ENCODE measurements around the gene GPR107.
A peak's percentile ranks its signal among the peaks of the same experiment; 100 is the strongest.

GPR107 gene

DNA sequence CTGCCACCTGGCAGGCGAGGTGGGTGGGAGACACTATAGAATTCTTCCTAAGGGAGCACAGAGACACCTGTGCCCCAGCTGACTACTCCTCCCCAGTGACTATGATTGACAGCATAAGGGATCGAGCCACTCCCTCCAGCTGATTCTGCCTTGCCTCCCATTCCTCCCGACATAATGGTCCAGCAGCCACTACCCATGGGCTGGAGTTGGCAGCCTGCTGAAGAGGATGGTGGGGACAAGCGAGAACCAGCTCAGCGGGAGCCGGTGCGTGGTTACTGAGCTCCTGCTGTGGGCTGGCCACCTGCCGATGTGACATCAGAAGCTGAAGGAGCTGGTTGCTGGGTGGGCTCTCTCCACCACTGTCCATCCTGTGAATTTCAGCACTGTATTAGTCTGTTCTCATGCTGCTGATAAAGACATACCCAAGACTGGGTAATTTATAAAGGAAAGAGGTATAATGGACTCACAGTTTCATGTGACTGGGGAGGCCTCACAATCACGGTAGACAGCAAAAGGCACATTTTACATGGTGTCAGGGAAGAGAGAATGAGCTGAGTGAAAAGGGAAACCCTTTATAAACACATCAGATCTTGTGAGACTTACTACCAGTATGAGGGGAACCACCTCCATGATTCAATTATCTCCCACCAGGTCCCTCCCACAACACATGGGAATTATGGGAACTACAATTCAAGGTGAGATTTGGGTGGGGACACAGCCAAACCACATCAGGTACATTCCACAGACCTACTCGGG, 106.4 kb downstream of the GPR107 start:
- no peak for DNase-seq (ENCODE audit: low spot score)

DNA sequence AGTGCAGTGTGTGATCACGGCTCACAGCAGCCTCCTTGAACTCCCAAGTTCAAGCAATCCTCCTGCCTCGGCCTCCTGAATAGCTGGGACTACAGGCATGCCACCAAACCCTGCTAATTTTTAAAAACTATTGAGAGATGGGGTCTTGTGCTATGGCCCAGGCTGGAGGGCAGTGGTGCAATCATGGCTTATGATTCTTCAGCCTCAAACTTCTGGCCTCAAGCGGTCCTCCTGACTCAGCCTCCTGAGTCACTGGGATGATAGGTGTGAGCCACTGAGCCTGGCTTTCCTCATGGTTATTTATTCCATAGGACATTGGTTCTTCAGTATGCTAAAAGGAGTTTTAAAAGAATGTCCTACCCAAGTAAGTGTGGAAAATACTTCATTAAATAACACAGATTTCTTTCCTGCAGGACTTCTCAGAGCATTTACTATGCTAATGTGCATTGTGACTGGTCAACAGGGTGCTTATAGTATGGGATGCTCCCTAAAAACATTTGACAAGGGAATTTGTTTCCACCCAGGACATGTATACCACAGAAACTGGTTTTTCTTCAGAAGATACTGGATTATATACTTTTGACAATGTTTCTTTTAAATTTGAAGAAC, 107.3 kb downstream of the GPR107 start:
- no peak for DNase-seq (ENCODE audit: low spot score)

DNA sequence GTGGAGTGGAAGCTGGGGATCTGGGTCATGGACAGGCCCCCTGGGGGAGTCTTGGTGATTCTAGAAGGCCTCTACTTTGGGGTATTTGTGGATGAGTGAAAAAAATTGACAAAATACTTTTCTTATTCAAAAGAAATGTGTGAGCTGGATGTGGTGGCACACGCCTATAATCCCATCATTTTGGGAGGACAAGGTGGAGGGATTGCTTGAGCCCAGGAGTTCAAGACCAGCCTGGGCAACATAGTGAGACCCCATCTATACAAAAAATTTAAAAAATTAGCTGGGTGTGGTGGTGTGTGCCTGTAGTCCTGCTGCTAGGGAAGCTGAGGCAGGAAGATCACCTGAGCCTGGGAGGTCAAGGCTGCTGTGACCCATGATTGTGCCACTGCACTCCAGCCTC, 111.9 kb downstream of the GPR107 start:
- no peak for DNase-seq (ENCODE audit: low spot score)

DNA sequence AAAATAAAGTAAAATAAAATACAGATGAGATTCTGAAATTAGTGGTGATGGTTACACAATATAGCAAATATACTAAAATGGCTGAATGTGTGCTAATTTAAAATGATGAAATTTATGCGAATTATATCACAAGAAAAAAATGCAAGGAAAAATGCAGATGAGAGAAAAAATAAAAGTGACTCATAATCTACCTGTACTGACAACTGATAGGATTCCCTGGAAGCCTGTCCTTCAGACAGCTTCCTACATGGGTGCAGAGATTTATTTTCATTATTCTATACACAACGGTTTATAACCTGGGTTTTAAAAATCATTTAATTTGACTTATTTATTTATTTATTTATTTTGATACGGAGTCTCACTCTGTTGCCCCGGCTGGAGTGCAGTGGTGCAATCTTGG, 112.7 kb downstream of the GPR107 start:
- DNase-seq (ENCODE audit: low spot score), result no peak

DNA sequence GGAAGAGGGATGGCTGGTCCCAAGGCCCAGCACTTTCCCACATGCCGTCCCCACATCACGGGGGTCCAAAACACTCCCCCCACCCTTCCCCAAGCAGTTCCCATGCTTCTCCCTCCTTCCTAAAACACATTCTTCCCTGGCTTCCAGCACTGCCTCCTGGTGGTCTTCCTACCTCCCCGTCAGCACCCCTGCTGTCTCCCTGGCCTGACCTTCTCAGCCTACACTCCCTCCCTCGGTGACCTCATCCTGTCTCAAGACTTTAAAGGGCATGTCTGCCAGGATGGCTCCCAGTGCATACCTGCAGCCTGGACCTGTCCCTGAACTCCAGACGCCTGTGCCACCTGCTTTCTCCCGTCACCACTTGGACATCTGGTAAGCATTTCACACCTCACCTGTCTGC, 114.2 kb downstream of the GPR107 start:
- DNase-seq (ENCODE audit: low spot score), result no peak

DNA sequence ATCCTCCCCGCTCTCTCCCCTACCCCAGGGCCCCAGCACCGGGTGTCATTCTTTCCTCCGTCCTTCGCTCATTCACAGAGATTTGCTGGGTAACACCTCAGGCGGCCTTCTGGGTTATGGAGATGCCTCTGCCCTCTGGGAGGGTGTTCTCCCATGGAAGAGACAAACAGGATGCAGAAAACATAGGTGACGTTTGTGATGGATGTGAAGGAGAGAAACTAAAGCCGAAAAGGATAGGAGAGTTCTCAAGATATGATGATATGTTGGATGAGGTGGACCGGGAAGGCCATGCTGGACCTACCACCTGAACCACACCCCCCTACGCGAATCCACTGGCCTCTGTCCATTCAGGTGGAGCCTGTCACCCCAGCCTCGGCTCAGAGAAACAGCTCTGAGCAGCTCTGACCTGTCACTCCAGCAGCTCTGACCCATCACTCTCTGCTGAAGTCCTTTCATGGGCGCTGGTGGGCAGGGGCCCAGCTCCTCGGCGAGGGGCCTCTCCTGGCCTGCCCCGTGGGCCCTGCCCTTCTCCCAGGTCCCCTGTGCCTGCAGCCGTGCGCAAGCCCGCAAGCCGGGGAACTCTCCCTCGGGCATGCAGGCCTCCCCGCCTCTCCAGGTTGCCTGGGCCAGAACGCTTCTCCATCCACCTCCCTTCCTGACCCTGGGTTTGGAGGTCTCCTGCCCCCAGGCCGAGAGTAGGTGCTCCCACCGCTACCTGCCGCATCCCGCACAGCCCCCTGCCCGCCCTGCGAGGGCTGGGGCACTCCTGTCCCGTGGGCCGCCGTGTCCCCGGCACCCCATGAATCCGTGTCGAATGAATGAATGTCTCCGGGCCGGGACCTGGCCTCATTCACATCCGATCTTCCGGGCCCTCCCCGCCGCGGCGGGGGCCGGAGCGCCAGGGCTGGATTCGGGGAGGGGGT, 117.8 kb downstream of the GPR107 start:
- DNase-seq (ENCODE audit: low spot score), result no peak

DNA sequence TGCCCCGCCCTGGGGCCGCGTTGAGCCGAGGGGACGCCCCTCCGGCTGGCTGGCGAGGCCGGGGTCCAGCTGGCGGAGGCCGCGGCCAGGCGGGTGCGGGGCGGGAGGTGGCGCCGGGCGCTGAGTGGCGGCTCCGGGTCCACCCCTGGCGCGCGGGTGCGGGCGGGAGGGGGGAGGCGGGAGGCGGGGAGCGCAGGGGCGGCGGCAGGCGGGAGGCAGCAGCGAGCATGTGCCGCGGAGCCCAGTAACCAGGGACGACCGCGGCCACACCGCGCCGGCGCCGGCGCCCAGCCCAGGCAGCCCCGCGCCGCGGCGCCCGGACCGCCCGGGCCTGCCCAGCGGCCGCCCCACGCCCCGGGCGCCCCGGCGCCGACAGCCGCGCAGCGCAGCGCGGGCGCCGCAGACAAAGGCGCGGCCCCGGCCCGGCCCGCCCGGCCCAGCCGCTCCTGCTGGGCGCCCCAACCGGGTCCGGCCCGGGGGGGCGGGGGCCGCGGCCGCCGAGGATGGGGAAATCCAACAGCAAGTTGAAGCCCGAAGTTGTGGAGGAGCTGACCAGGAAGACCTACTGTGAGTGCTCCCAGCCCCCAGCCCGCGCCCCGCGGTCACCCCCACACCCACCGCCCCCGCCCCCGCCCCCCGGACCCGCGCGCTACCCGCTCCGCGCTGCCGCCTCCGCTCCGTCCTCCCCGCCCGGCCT, 118.6 kb downstream of the GPR107 start, which contains the start of gene NCS1:
NCS1 (plus strand) TSS at position 244 of the 697 bp plus-strand sequence; CDS start at position 504, 260 bp downstream.
- DNase-seq (ENCODE audit: low spot score), result peak; percentile 26

DNA sequence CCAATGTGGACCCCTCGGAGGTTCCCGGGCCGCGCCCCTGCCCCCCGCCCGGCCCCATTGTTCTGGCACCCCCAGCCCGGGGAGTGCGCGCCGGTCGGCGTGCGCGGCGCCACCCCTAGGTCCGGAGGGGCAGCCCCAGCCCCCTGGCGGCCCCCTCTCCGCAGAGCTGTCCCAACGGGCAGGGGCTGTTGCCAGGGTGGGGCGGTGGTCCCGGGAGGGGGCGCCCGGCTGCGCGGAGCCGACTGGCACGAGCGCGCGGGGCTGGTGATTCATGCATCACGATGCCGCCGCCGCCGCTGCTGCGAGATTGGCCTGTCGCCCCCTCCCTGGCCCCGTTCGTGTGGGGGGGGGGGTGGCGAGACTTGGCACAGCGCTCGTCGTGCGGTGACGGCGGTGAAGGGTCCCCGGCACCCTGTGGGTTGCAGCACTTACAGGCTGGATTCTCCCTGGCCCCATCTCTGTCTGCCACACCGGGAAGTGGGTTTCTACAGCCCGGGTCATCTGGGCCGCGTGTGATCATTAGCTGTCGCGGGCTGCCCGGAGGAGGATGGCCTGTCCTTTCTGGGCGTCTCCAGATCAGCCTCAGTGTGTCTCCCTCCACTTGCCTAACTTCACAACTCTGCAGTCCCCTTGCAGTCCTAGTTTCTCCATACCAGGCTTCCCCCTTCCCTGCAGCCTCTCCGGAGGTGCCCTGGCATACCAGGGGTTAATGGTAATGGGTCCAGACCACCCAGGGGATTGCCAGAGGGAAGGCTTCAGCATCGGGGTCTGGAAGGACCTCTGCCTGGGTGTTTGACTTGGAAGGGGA, 119.4 kb downstream of the GPR107 start:
- DNase-seq (ENCODE audit: low spot score), result peak; percentile 37

DNA sequence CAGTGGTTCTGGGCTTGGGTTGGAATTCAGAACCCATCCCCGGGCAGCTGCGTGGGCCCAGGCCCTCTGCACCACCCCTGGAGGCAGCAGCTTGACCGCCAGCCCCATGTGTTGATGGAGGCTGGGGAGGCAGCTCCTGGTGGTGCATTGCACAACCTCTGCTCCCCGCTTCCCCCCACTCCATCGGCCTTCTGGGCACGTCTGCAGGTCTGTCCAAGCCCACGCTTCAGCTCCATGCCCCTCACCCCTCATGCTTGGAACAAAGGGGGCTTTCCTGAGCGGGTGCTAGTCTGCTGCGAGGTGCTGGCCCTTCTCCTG, 119.9 kb downstream of the GPR107 start:
- no peak for DNase-seq (ENCODE audit: low spot score)

DNA sequence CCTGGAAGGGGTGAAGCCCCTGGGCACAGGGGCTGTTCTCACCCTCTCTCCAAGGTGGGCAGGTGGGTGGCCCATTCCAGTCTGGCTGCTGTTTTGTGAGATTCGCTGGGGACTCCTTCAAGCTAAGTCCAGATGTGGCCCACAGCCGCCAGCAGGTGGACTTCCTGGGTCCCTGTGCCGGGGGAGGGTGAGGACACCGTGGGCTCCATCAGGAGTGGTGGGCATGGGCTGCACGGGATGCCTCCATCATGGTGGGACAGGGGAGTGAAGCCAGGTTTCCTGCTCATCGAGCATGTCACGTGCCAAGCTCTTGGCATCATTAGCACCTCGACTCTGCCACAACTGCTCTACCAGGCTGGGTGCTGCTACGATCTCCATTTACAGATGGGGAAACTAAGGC, 120.3 kb downstream of the GPR107 start:
- DNase-seq (ENCODE audit: low spot score), result no peak

DNA sequence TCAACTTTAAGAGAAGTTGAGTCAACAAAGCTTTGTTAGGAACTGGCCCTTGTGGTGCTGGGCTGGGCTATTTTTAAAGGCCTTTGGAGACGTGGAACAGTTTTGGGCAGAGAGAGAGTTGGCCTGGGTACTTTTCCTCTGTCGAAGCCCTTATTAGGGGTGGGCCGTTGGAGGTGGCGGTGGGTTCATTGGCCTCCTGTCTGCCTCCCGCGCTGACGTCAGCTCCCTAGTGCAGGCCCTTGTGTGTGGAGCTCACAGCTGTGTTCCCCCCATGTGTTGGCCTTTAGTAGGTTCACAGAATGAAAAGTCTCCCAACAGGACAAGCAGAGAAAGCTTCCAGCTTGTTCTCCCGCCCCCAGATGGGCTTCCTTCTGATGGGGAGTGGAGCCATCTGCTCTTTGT, 121.2 kb downstream of the GPR107 start:
- no peak for DNase-seq (ENCODE audit: low spot score)

DNA sequence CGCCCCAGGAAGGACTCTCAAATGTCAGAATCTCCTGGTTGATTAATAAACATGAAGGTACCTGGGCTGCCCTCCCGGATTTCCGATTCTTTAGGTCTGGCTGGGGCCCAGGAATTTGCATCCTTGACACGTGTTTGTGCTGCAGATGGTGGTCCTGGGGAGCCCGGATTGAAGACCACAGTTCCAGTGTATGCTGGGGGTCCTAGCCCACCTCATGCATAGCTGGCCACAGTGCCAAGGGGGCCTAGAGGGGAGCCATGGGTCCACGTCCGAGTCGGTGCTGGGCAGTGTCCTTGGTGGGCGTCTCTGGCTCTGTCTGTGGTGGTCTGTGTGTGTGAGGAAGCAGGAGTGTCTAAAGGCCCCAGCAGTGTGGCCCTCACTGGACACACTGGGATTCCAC, 121.6 kb downstream of the GPR107 start:
- no peak for DNase-seq (ENCODE audit: low spot score)

DNA sequence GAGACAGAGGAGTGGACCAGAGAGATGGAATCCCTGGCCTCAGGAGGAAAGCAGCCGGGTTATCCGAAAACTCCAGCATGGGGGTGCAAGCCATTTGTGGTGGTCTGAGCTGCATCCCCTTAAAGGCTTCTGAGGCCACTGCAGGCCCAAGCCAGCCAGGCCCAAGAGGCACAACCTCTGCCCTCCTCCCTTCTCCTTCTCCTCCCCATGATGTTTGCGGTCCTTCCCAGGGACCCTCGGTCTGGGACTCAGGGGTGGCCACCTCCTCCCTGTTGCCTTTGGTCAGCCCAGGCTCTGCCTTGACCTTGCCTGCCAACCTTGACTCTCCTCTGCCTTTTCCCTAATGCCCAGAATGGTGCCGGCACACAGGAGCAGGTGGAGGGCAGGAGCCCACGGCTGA, 123.1 kb downstream of the GPR107 start:
- DNase-seq (ENCODE audit: low spot score), result no peak

DNA sequence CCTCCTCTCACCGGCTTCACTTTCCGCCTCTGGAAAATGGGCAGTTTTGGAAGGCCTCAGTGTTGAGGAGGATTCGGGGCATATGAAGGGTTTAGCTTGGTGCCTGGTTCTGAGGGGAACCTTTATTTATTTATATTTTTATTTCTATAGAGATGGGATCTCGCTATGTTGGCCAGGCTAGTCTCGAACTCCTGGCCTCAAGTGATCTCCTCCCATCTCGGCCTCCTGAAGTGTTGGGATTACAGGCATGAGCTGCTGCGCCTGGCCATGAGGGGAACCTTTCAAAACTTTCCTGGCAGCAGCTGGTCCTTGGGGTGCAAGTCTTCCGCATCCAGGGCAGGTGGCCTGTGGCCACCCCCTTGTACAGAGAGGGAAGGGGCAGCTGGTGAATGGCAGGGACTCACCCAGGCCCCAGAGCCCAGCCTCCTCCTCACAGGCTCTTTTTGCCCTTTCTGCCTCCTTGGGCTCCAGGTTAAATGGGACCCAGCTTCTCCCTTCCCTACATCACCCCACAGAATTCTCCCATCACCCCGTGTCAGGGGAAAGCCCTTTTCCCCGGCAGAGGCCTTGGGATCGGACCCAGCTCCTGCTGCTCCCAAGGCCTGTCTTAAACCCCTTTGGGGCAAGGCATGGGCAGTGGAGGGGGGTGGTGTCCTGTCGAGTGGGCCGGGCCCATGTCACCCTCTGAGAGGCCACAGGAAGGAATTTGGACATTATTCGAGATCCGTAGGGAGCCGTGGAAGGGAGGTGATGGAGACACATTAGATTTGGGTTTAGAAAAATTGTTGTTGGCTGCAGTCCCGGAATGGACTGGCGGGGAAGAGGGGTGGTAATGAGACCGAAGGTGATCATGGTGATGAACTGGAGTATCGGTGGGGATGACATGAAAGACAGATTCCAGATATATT, 124.4 kb downstream of the GPR107 start:
- DNase-seq (ENCODE audit: low spot score), result no peak

DNA sequence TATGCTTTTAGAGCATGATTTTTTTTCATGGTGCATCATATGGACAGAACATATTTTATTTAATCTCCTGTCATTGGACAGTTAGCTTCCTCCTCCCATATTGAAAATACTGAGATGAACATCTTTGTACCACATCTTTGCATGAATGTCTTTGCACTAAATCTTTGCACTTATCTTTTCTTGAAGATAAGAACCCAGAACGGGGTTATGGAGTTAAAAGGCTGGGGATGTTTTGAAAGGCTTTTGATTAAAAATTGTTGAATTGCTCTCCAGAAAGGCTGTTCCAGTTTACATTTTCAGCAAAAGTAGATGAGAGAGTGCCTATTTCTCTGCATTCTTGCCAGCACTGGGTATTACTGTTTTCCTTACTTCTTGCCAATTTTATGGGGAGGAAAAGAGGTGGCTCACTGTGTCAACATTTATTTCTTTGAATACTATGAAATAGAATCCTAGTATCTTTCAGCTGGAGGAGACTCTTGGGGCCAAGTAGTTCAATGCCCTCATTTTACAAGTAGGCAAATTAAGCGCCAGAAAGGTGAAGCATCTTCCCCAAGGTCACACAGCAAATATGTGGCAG, 125.7 kb downstream of the GPR107 start:
- DNase-seq (ENCODE audit: low spot score), result no peak

DNA sequence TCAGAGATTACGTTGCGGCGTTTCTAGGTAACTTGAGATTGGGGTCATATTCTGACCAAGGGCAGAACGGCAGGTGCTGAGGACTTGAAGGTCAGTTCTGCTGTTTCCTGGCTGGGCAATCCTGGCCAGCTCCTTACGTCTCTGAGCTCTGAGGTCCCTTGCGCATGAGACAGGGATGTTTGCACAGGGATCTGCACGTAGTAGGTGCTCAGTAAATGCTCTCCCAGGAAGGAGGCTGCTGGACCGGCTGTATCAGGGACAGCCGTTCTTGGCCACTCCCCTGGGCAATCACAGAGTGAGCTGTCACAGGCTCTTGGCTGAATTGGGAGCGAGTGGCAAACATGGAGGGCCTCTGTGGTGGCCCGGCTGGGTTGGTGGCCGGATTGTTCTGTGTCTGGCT, 126.8 kb downstream of the GPR107 start:
- DNase-seq (ENCODE audit: low spot score), result no peak

DNA sequence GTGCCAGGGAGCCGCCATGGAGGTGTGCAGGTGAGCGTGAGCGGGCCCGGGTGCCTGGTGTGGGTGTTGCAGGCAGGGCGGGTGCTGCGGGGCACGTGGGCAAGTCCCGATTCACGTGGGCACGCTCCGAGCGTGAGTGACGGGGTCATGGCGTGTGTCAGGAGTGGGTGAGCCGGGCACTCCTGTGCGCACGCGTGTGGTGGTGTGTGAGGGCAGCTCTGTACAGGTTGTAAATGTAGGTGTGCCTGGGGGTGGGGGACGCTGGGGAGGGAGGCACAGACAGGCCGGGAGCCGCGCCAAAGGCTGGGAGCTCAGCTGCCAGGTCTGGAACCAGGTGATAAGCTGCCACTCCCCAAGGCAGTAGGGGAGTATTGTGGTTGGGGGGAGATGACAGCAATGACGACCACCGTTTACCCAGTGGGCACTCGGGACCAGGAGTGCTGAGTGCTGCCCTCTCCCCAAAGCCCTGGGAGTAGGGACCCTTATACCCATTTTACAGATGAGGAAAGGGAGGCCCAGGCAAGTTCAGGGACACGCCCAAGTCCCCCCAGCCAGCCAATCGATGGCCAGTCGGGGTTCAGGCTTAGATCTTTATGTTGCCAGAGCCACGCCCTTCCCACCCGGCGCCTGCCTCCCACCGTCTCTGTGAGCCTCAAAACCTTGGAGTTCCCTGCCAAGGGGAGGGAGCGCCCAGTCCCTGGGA, 128.1 kb downstream of the GPR107 start:
- DNase-seq (ENCODE audit: low spot score), result no peak

DNA sequence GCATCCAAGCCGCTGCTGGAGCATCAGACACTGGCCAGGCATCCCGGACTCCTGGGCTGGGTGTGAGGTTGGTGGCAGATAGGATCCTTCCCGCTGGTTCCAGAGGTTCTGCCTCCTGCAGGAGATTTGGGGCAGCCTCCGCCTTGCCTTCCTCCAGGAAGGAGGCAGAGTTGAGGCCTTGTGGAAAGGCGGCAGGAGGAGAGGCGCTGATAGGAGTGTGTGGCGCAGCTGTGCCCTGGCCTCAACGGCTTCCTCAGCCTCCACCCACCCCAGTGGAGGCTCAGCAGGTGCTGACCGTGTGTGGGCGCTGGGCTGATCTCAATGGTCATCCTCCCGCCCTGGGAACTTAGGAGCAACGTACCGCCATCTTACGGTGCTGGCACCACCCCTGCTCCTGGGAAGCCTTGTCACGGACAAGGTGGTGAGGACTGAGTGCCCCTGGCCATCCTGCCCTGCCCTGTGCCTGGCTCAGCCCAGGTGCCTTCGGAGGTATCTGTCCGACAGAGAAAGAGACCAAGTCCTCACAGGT, 128.7 kb downstream of the GPR107 start:
- no peak for DNase-seq (ENCODE audit: low spot score)

DNA sequence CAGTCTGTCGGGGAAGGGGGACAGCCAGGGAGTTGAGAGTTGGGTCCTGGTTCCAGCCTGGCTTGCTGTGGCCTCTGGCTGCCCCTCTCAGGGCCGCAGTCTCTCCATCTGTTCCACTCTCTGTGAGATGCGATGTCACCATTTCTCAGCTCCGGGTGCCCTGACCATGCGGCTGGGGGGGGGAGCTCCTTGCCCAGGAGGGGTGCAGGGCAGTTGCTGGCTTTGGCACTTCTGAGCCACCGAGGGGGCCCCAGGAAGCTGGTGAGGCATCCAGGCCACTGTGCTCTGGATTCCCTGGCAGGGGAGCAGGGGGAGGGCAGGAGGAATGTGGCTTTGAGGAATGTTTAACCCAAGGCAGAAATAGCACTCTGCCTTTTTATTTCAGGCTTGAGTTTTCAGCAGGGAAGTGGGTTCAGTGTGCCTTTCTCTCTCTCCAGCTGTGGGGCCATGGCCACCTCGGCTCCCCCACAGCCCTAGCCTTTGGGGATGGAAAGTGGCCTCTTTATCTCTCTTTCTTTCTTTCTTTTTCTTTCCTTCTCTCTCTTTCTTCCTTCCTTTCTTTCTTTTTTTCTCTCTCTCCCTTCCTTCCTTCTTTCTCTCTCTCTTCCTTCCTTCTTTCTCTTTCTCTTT, 129.5 kb downstream of the GPR107 start:
- no peak for DNase-seq (ENCODE audit: low spot score)

Measured in CD4-positive, alpha-beta T cell treated with Interleukin-2 at 100 ng/mL for 4 hours (primary cell).